Left forelimb (tissue), 1 donor: ENCODE data around the gene PLCB4.

Source experiments
- DNase-seq: peaks from one replicate; pipeline ENCODE4 v3.0.0-alpha.2; 2018; ENCODE audit warnings: low spot score

The PLCB4 gene

GRCh38 chr20:9402546-9402945, 333.7 kb downstream of the PLCB4 start:
- DNase-seq = no peak

GRCh38 chr20:9403448-9403847, 334.6 kb downstream of the PLCB4 start:
- no peak for DNase-seq

DNA sequence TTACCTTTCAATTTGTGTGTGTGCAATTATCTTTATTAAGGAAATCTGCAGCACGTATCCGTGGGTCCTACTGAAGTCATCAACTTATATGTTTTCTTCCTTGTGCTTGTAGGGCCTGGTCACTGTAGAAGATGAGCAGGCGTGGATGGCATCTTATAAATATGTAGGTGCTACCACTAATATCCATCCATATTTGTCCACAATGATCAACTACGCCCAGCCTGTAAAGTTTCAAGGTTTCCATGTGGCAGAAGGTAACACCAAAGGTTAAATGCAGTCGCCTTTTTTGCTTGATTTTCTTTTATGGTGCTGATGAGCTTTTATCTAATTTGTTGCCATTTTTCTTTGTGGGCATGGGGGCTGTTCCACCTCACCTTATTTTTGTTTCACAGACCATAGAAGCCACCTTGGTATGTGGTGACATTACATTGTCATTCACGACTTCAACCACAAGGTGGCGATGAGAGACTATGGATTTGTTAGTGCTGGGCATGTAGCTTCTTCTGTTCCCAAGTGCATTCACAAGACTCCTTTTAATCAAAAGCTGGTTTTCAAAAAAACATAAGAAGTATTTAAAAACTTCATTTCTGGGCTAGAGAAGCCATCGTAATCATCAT, 339.0 kb downstream of the PLCB4 start:
- DNase-seq = no peak

GRCh38 chr20:9408422-9409300, 339.8 kb downstream of the PLCB4 start:
- no peak for DNase-seq

- DNase-seq = no peak
These were observed 340.5 kb downstream of the PLCB4 start for GRCh38 chr20:9409352-9409751.

GRCh38 chr20:9409981-9410380, 341.1 kb downstream of the PLCB4 start:
- DNase-seq = no peak

DNA sequence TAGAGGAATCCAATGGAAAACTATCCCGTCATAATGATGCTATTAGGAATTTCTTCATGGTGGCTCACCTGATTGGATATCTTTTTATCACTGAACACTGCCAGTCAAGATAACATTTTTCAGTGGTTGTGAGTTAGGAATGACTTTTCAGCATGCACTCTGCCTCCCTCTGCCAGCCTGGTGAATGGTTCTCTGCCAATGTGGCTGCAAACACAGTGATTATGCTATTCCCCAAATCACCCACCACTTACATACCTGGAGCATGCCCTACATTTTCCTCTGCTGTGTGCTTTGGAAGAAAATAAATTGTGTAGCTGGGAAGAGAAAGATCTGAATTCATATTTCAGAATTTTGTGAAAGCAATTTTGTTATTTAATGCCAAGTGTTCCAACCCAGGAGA, 342.9 kb downstream of the PLCB4 start:
- no peak for DNase-seq

GRCh38 chr20:9412309-9412708, 343.4 kb downstream of the PLCB4 start:
- DNase-seq = no peak

GRCh38 chr20:9413001-9413400, 344.1 kb downstream of the PLCB4 start:
- DNase-seq = no peak

DNA sequence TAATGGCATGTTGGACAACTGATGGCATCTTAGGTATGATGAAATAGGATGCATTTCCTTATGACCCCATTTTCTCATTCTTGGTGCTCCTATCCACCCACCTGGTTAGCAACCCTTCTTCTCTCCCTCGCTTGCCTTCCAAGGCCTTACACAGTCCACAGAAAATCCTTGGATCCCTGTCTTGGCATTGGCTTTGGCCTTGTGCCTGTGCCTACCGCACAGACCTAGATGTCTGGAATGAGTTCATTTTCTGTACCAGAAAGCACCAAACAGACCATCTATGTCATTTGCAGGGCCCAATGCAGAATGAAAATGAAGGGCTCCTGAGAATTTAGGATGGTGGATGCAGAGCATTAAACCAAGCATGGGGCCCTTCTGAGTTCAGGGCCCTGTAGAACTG, 346.5 kb downstream of the PLCB4 start:
- no peak for DNase-seq

- DNase-seq = no peak
These were observed 347.5 kb downstream of the PLCB4 start for GRCh38 chr20:9416421-9416820.

DNA sequence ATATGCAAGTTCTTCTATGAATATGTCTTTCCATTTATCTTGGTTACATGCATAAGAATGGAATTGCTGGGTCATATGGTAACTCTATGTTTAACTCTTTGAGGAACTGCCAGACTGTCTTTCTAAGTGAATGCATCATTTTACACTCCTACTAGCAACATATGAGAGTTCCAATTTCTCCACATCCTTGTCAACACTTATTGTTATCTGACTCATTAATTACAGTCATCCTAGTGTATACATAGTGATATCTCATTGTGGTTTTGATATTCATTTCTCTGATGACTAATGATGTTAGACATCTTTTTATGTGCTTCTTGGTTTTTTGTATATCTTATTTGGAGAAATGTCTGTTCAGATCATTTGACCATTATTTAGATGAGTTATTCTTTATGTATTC, 348.8 kb downstream of the PLCB4 start:
- DNase-seq = no peak

- no peak for DNase-seq
These were observed 353.6 kb downstream of the PLCB4 start for GRCh38 chr20:9422321-9423057.

GRCh38 chr20:9424551-9424950, 355.7 kb downstream of the PLCB4 start:
- DNase-seq = no peak

GRCh38 chr20:9427430-9428291, 358.8 kb downstream of the PLCB4 start:
- no peak for DNase-seq

DNA sequence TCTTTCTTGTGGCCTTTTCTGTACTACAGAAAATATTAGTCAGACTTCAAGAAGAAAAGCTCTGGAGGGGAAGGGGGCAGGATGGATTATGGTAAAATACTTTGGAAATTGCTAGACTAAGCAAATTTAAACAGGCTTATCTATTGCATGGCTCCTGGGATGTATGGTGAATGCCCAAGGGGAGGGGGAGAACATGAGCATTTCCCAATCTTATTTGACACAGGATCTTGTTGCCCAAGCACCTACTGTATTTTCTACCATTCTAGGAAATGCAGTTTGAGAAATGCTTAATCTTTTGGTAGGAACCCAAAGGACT, 359.4 kb downstream of the PLCB4 start:
- no peak for DNase-seq

- DNase-seq = no peak
These were observed 370.9 kb downstream of the PLCB4 start for GRCh38 chr20:9439806-9440205.

GRCh38 chr20:9440892-9441291, 372.0 kb downstream of the PLCB4 start:
- DNase-seq = no peak

- no peak for DNase-seq
These were observed 373.1 kb downstream of the PLCB4 start for GRCh38 chr20:9441948-9442347.

DNA sequence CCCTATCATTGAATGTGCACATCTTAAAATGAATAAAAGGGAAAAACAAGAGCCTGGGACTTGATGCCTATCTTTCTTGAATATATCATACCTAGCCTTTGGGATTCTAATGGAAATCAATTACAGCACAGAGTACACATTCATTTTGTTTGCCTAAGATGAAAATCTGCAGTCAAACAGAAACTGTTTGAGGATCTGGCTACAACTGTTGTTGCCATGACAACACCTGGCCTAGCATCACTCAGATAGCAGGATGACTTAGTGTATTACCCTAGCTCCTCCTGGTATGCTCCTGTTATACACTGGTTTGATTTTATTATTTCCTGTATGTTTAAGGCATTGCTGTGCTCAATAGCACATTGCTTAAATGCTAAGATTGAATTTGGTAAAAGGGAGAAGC, 374.0 kb downstream of the PLCB4 start:
- no peak for DNase-seq

DNA sequence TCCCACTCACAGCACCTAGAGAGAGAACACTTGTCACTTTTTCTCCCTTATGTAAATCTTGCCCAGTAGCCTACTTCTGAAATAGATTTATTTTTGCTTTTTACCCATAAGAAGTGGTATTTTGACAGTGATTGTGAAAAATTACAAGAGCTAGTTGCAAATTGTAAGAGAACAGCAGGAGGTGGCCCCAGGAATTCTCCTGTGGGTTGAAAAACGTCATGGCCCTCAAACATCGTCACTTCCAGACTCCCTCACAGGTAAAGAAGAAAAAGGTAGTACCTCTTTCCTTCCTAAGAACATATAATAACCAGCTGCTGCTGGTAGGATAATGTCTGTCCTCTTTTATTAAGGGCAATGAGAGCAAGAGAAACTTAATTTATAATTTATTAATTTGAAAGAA, 376.0 kb downstream of the PLCB4 start:
- no peak for DNase-seq

DNA sequence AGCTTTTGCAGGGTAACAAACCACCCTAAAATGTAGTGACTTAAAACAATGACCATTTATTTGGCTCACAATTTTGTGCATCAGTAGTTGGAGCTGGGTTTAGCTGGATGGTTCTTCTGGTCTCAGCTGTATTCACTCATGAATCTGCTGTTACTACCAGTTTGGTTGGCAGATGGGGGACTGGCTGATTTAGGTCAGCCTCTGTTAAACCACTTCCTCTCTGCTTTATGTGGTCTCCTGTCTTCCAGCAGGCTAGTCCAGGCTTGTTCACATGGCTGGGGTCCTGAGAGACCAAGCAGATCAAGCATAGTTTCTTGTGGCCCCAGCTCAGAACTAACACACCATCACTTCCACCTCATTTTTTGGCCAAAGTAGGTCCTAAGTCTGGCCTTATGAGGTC, 378.3 kb downstream of the PLCB4 start:
- DNase-seq = no peak
